GM18505 (cell line): Measurements from ENCODE around the gene POFUT1.

Experiments
- ATAC-seq: cut with Tn5 transposase; IDR thresholded peaks from one replicate; pipeline ENCODE4 v1.9.1; 2021; ENCODE audit not compliant: unreplicated experiment
- POLR2A ChIP-seq: IDR thresholded peaks from 4 replicates; pipeline ENCODE4 v1.6.1; 2011; ENCODE audit warnings: borderline replicate concordance; ENCODE audit not compliant: insufficient read depth, insufficient read length; ENCODE audit errors: extremely low read depth

POFUT1 gene

GRCh38 chr20:32227306-32227705, 19.6 kb downstream of the POFUT1 start:
- no peak for ATAC-seq
- no peak for TF ChIP-seq POLR2A

GRCh38 chr20:32227744-32228688, 20.3 kb downstream of the POFUT1 start:
- ATAC-seq = no peak
- TF ChIP-seq POLR2A = no peak

- no peak for TF ChIP-seq POLR2A
- ATAC-seq = no peak
Measured at GRCh38 chr20:32229251-32229747, 21.6 kb downstream of the POFUT1 start.

GRCh38 chr20:32230707-32231106, 23.0 kb downstream of the POFUT1 start:
- no peak for TF ChIP-seq POLR2A
- ATAC-seq = no peak

GRCh38 chr20:32231245-32231644, 23.6 kb downstream of the POFUT1 start:
- no peak for TF ChIP-seq POLR2A

GRCh38 chr20:32231847-32232246, 24.2 kb downstream of the POFUT1 start:
- ATAC-seq = no peak
- no peak for TF ChIP-seq POLR2A

More at GRCh38 chr20:32231245-32231644, 23.6 kb downstream of the POFUT1 start:
- no peak for ATAC-seq

GRCh38 chr20:32232326-32232886, 24.7 kb downstream of the POFUT1 start:
- no peak for ATAC-seq
- no peak for TF ChIP-seq POLR2A

- no peak for TF ChIP-seq POLR2A
- ATAC-seq = no peak
Measured at GRCh38 chr20:32233286-32233685, 25.6 kb downstream of the POFUT1 start.

- no peak for ATAC-seq
Measured at GRCh38 chr20:32234135-32234808, 26.6 kb downstream of the POFUT1 start.

GRCh38 chr20:32235331-32236047, 27.8 kb downstream of the POFUT1 start:
- TF ChIP-seq POLR2A = no peak
- ATAC-seq = no peak

More at GRCh38 chr20:32234135-32234808, 26.6 kb downstream of the POFUT1 start:
- no peak for TF ChIP-seq POLR2A

GRCh38 chr20:32236048-32236533, 28.4 kb downstream of the POFUT1 start:
- no peak for TF ChIP-seq POLR2A
- no peak for ATAC-seq

GRCh38 chr20:32236819-32237218, 29.1 kb downstream of the POFUT1 start:
- no peak for ATAC-seq
- TF ChIP-seq POLR2A = no peak
